Endothelial cell of umbilical vein (primary cell): ENCODE results near the gene PRDX4. TPM values are rescaled to one million over a fixed set of nuclear protein-coding genes. Genes with fewer than 3 reads are reported as not detected.

ENCODE experiments used
- BruUV-seq: library from RNA; stranded (reverse); fragments of 400-500 nt; replicated peaks from 2 replicates; lab custom pipeline; 2021; lab: Mats Ljungman, UMichigan
- CTCF ChIA-PET: fragments of 300-600, 350-600 bp; sonication (Branson Sonifier 250); formaldehyde crosslinking; loops from one replicate; lab custom pipeline; 2021; ENCODE audit warnings: antibody characterized with exemption, inconsistent platforms; lab: Charles Lee
- POLR2A ChIA-PET: fragments of 300-600, 350-600 bp; sonication (Branson Sonifier 250); formaldehyde crosslinking; loops from one replicate; lab custom pipeline; 2021; ENCODE audit warnings: antibody characterized with exemption, inconsistent platforms; lab: Charles Lee
- DNase-seq: peaks from one replicate; pipeline ENCODE4 v3.0.0-alpha.2; 2011; ENCODE audit warnings: low read depth, low spot score
- FAIRE-seq: peaks from 2 replicates; lab custom pipeline; 2011; peaks lifted over from hg19 to GRCh38; lab: Jason Lieb, UNC
- H2AFZ ChIP-seq: 2 replicates; pipeline ENCODE4 v1.6.0; 2012; ENCODE audit warnings: low read depth, low read length, control low read depth, inconsistent platforms
- H3K27ac ChIP-seq: 2 replicates; pipeline ENCODE4 v1.5.1; 2011; ENCODE audit warnings: low read depth, mild to moderate bottlenecking, control low read depth, low read length, moderate library complexity; ENCODE audit not compliant: insufficient read depth
- H3K27me3 ChIP-seq, 2 experiments: 2 replicates each; pipeline versions ENCODE4 v1.6.0 to v1.6.1; 2011; ENCODE audit warnings: low read length in 2 of 2, mixed read lengths in 1 of 2; ENCODE audit not compliant: control insufficient read depth in 2 of 2, insufficient read depth in 2 of 2
- H3K36me3 ChIP-seq, 2 experiments: 2 replicates in 1 of 2; 3 replicates in 1 of 2; pipeline ENCODE4 v1.5.1; 2011; ENCODE audit warnings: low read length in 2 of 2, mild to moderate bottlenecking in 1 of 2, moderate library complexity in 1 of 2; ENCODE audit not compliant: control insufficient read depth in 2 of 2, insufficient read depth in 2 of 2; ENCODE audit errors: extremely low read depth in 1 of 2
- H3K4me1 ChIP-seq: 3 replicates; pipeline ENCODE4 v1.5.1; 2011; ENCODE audit warnings: mild to moderate bottlenecking, low read length; ENCODE audit not compliant: control insufficient read depth, insufficient read depth; ENCODE audit errors: extremely low read depth
- H3K4me2 ChIP-seq: 2 replicates; pipeline ENCODE4 v1.6.1; 2011; ENCODE audit warnings: low read length, control low read depth, mixed read lengths; ENCODE audit not compliant: insufficient read depth
- H3K4me3 ChIP-seq, 3 experiments: fragments of 200-600 bp in 1 of 3; sonication (generic), shearing (Covaris generic) in 1 of 3; replicated peaks in 1 of 3; 2 replicates each; pipeline ENCODE4 v1.5.1; 2011 to 2016; ENCODE audit warnings: control low read depth in 3 of 3, low read length in 3 of 3, mild to moderate bottlenecking in 2 of 3, inconsistent platforms in 1 of 3, low read depth in 1 of 3, moderate library complexity in 1 of 3; ENCODE audit not compliant: insufficient read depth in 1 of 3
- H3K79me2 ChIP-seq: 2 replicates; pipeline ENCODE4 v1.6.0; 2012; ENCODE audit warnings: low read length, inconsistent platforms; ENCODE audit not compliant: control insufficient read depth, insufficient read depth
- H3K9ac ChIP-seq: replicated peaks from 2 replicates; pipeline ENCODE3; 2011; ENCODE audit warnings: low read length, control low read depth; ENCODE audit not compliant: insufficient read depth; ENCODE audit errors: extremely low read depth
- H3K9me1 ChIP-seq: replicated peaks from 3 replicates; pipeline ENCODE4 v1.6.0; 2011; ENCODE audit warnings: mild to moderate bottlenecking, low read length; ENCODE audit not compliant: control insufficient read depth, insufficient read depth; ENCODE audit errors: extremely low read depth
- H3K9me3 ChIP-seq: replicated peaks from 2 replicates; pipeline ENCODE4 v1.5.1; 2012; ENCODE audit warnings: low read length, inconsistent platforms; ENCODE audit not compliant: control insufficient read depth, insufficient read depth
- H4K20me1 ChIP-seq: replicated peaks from 2 replicates; pipeline ENCODE3; 2011; ENCODE audit warnings: mild to moderate bottlenecking, low read length; ENCODE audit not compliant: control insufficient read depth, insufficient read depth; ENCODE audit errors: extremely low read depth
- CTCF ChIP-seq, 2 donors: IDR thresholded peaks; 1 replicate in 1 of 2; 2 replicates in 1 of 2; pipeline ENCODE4 v1.5.1; 2011; ENCODE audit warnings: low read length in 2 of 2, mild to moderate bottlenecking in 2 of 2, moderate library complexity in 2 of 2, control low read depth in 1 of 2, inconsistent platforms in 1 of 2, low read depth in 1 of 2; ENCODE audit not compliant: insufficient read depth in 1 of 2; ENCODE audit errors: extremely low read depth in 1 of 2
- EZH2 ChIP-seq: IDR thresholded peaks from 2 replicates; pipeline ENCODE4 v1.6.1; 2012; ENCODE audit warnings: borderline replicate concordance, low read depth, mild to moderate bottlenecking, moderate library complexity, low read length, inconsistent platforms; ENCODE audit not compliant: severe bottlenecking
- FOS ChIP-seq: IDR thresholded peaks from 2 replicates; pipeline ENCODE4 v1.6.1; 2011; ENCODE audit warnings: mild to moderate bottlenecking, low read length, moderate library complexity, borderline replicate concordance; ENCODE audit not compliant: insufficient read depth
- GATA2 ChIP-seq: IDR thresholded peaks from 2 replicates; pipeline ENCODE4 v1.7.0; 2011; ENCODE audit warnings: low read depth, mild to moderate bottlenecking, moderate library complexity, mixed read lengths, low read length; ENCODE audit not compliant: insufficient read length, insufficient read depth
- JUN ChIP-seq: IDR thresholded peaks from 2 replicates; pipeline ENCODE4 v1.6.1; 2011; ENCODE audit warnings: borderline replicate concordance, low read depth; ENCODE audit not compliant: insufficient read length, insufficient read depth
- MAX ChIP-seq: IDR thresholded peaks from 2 replicates; pipeline ENCODE4 v1.6.1; 2011; ENCODE audit not compliant: insufficient read depth, insufficient read length
- MYC ChIP-seq: IDR thresholded peaks from one replicate; pipeline ENCODE4 v1.6.1; 2011; ENCODE audit warnings: mild to moderate bottlenecking, low read depth, low read length
- POLR2A ChIP-seq: IDR thresholded peaks from 2 replicates; pipeline ENCODE4 v1.6.1; 2012; ENCODE audit warnings: low read depth, mild to moderate bottlenecking, control low read depth, low read length
- POLR2AphosphoS5 ChIP-seq: IDR thresholded peaks from 2 replicates; pipeline ENCODE4 v1.6.1; 2012; ENCODE audit warnings: low read depth, mild to moderate bottlenecking, control low read depth, low read length, moderate library complexity; ENCODE audit not compliant: insufficient read depth
- dilution Hi-C: fragments of 300-500 bp; cut with MboI; formaldehyde crosslinking; loops from one replicate; pipeline ENCODE4 v1.15.0; 2019; ENCODE audit warnings: low sequenced_read_pairs; ENCODE audit not compliant: extremely low pct_ligation_motif_present
- intact Hi-C: fragments of 100-400 bp; cut with micrococcal nuclease; formaldehyde crosslinking; loops from one replicate; pipeline ENCODE4 v1.10.0; 2022
- polyA plus RNA-seq, 4 experiments: library from polyadenylated mRNA; depleted of rRNA in 3 of 4; stranded (reverse) in 3 of 4; unstranded in 1 of 4; fragments of >200 nt; gene quantifications; 2 replicates each; pipeline versions ENCODE4 v1.2.1 to v1.2.3, GENCODE V29; 2011 to 2012; ENCODE audit warnings: missing spikeins in 1 of 4
- total RNA-seq: library from RNA; stranded (reverse); gene quantifications from 2 replicates; pipeline ENCODE4 v1.2.3, GENCODE V29; 2021

PRDX4 gene
- total and polyA plus RNA-seq, 2 donors (not counting 3 experiments of a cell fraction or from before 2014, with no cell fraction given): 144 to 145 TPM

GRCh38 chrX:23660766-23661132, 6.5 kb upstream of the PRDX4 start:
- POLR2A ChIA-PET: no interaction called here
- no peaks in the 10 kb centered on the region for H3K79me2 ChIP-seq
- no peak overlapping the region for H3K4me2 ChIP-seq
- H3K4me1 ChIP-seq: no peaks in the 10 kb centered on the region
- H4K20me1 ChIP-seq: no peaks in the 10 kb centered on the region
- no peak overlapping the region for H3K9ac ChIP-seq
- H3K27me3 ChIP-seq: no peaks in the 10 kb centered on the region
- no peak for DNase-seq
- no peaks in the 10 kb centered on the region for H3K9me3 ChIP-seq
- no peak overlapping the region for H2AFZ ChIP-seq
- no TSS peak for BruUV-seq
- no peak for TF ChIP-seq MAX
- TF ChIP-seq JUN: no peak
- TF ChIP-seq POLR2A: no peak
- TF ChIP-seq GATA2: no peak
- TF ChIP-seq POLR2AphosphoS5: no peak
- no peak for TF ChIP-seq EZH2
- TF ChIP-seq CTCF (IDR thresholded peaks at IDR 0.05; ENCODE audit: extremely low read depth in 1 of 2, insufficient read depth in 1 of 2, low read depth in 1 of 2, low read length in 2 of 2): no peak
- no peak for TF ChIP-seq MYC
- TF ChIP-seq FOS: no peak
- dilution Hi-C loops (no loop called here), intact Hi-C loops (no loop called here)
- H3K4me3 ChIP-seq: no peak overlapping the region
- H3K27ac ChIP-seq: no peak overlapping the region
- no peaks in the 10 kb centered on the region for H3K9me1 ChIP-seq
- FAIRE-seq: no peak
- no peaks in the 10 kb centered on the region for H3K36me3 ChIP-seq
- CTCF ChIA-PET: no interaction called here
